A549 (cell line): Measurements from ENCODE around the gene CAND2. TPM values are rescaled to one million over a fixed set of nuclear protein-coding genes. Genes with fewer than 3 reads are reported as not detected.

Experiments used
- ATAC-seq, 2 experiments: fragments of 200-7000 bp in 1 of 2; fragments of >200 bp in 1 of 2; cut with Nextera tagmentation in 1 of 2; cut with Tn5 transposase in 1 of 2; 3 replicates each; pipeline versions ENCODE4 v1.8.0 to v1.9.1; 2018 to 2020; ENCODE audit warnings: mild to moderate bottlenecking in 1 of 2, moderate library complexity in 1 of 2
- CTCF ChIA-PET: fragments of 300-600 bp; sonication (Branson Sonifier 250); formaldehyde crosslinking; extraction: SDS; loops from one replicate; lab custom pipeline; 2021; ENCODE audit warnings: antibody characterized with exemption, inconsistent platforms; lab: Yijun Ruan, JAX
- POLR2A ChIA-PET: fragments of 350-600 bp; formaldehyde crosslinking; extraction: SDS; loops from one replicate; lab custom pipeline; 2021; ENCODE audit warnings: antibody characterized with exemption, inconsistent platforms; lab: Yijun Ruan, JAX
- DNase-seq, 2 experiments: peaks; one replicate each; pipeline versions ENCODE4 v3.0.0 to v3.0.0-alpha.2; 2011 to 2016; ENCODE audit warnings: low read depth in 1 of 2, low spot score in 1 of 2
- FAIRE-seq: peaks from 2 replicates; lab custom pipeline; 2011; peaks lifted over from hg19 to GRCh38; lab: Jason Lieb, UNC
- H3K27ac ChIP-seq, 2 experiments: fragments of >200 bp; sonication (Bioruptor Twin); formaldehyde crosslinking; 3 replicates each; pipeline ENCODE4 v1.5.1; 2016 to 2017
- H3K4me1 ChIP-seq: fragments of >200 bp; sonication (Bioruptor Twin); formaldehyde crosslinking; 3 replicates; pipeline ENCODE4 v1.6.1; 2016
- H3K4me2 ChIP-seq: fragments of >200 bp; sonication (Bioruptor Twin); formaldehyde crosslinking; 3 replicates; pipeline ENCODE4 v1.6.1; 2016
- H3K4me3 ChIP-seq: fragments of >200 bp; sonication (Bioruptor Twin); formaldehyde crosslinking; 3 replicates; pipeline ENCODE4 v1.5.1; 2016
- H3K9me3 ChIP-seq: fragments of >200 bp; sonication (Bioruptor Twin); formaldehyde crosslinking; 3 replicates; pipeline ENCODE4 v1.6.1; 2016
- EHF ChIP-seq: fragments of 250-450 bp; sonication (Bioruptor Pico); IDR thresholded peaks from 2 replicates; pipeline ENCODE4 v1.5.0; 2020; ENCODE audit warnings: mild to moderate bottlenecking
- ESRRA ChIP-seq: fragments of 150-350 bp; IDR thresholded peaks from 2 replicates; pipeline ENCODE4 v1.6.1; 2014; ENCODE audit warnings: mild to moderate bottlenecking, low read length, borderline replicate concordance
- MAZ ChIP-seq: fragments of 150-350 bp; IDR thresholded peaks from 2 replicates; pipeline ENCODE4 v1.6.1; 2014; ENCODE audit warnings: antibody characterized with exemption, low read depth, low read length, borderline replicate concordance
- PHF8 ChIP-seq: fragments of 200-600 bp; sonication (generic); IDR thresholded peaks from 2 replicates; pipeline ENCODE4 v1.6.1; 2016; ENCODE audit warnings: low read depth, mild to moderate bottlenecking, antibody characterized with exemption, moderate library complexity, borderline replicate concordance
- POLR2A ChIP-seq: IDR thresholded peaks from 2 replicates; pipeline ENCODE4 v1.6.1; 2012; ENCODE audit warnings: mild to moderate bottlenecking, low read length
- RAD21 ChIP-seq, 2 experiments: fragments of >200 bp in 1 of 2; sonication (Bioruptor Twin) in 1 of 2; formaldehyde crosslinking in 1 of 2; IDR thresholded peaks in 1 of 2; conservative IDR thresholded peaks in 1 of 2; 2 replicates in 1 of 2; 3 replicates in 1 of 2; pipeline ENCODE4 v1.6.1; 2012 to 2018; ENCODE audit warnings: inconsistent platforms in 1 of 2
- RARB ChIP-seq: fragments of 250-450 bp; sonication (Bioruptor Pico); IDR thresholded peaks from 2 replicates; pipeline ENCODE4 v1.8.0; 2021; ENCODE audit warnings: mild to moderate bottlenecking, moderate library complexity
- RNF2 ChIP-seq: fragments of 200-600 bp; sonication (generic); IDR thresholded peaks from 2 replicates; pipeline ENCODE4 v1.6.1; 2016; ENCODE audit warnings: low read depth, mild to moderate bottlenecking, antibody characterized with exemption, moderate library complexity, borderline replicate concordance
- SREBF2 ChIP-seq: fragments of 450-650 bp; IDR thresholded peaks from 2 replicates; pipeline ENCODE4 v1.6.1; 2014; ENCODE audit warnings: mild to moderate bottlenecking, moderate library complexity
- TFCP2L1 ChIP-seq: fragments of 250-450 bp; sonication (Bioruptor Pico); IDR thresholded peaks from 2 replicates; pipeline ENCODE4 v1.5.0; 2021; ENCODE audit warnings: mild to moderate bottlenecking
- ZC3H11A ChIP-seq: fragments of 450-650 bp; IDR thresholded peaks from 2 replicates; pipeline ENCODE4 v1.6.1; 2014; ENCODE audit warnings: antibody characterized with exemption, mild to moderate bottlenecking
- WGBS: methylation state at CpG from one replicate; pipeline ENCODE4 v1.1.6; 2017; ENCODE audit errors: missing lambda C conversion rate; 5-methylcytosine and 5-hydroxymethylcytosine counted together
- polyA plus RNA-seq, 4 experiments: library from polyadenylated mRNA; depleted of rRNA in 3 of 4; stranded (reverse); fragments of >200 nt; fragmentation: RNase III in 1 of 4; extraction: RNeasy Plus Mini Kit Qiagen cat#74134 plus additional on column Dnase treatment in 1 of 4; gene quantifications; 2 replicates in 3 of 4; 3 replicates in 1 of 4; pipeline ENCODE4 v1.2.3, GENCODE V29; 2011 to 2017
- TF ChIP-seq, protein P1 (sequence below): fragments of 250-450 bp; sonication (Bioruptor Pico); IDR thresholded peaks from 2 replicates; pipeline ENCODE4 v1.5.0; 2021; ENCODE audit warnings: mild to moderate bottlenecking, moderate library complexity, borderline replicate concordance
- TF ChIP-seq, protein P2 (sequence below): fragments of >200 bp; sonication (Bioruptor Twin); formaldehyde crosslinking; IDR thresholded peaks from 3 replicates; pipeline ENCODE4 v1.5.1; 2016
- TF ChIP-seq, protein P3 (sequence below): fragments of 250-450 bp; sonication (Bioruptor Pico); IDR thresholded peaks from 2 replicates; pipeline ENCODE4 v1.5.0; 2020; ENCODE audit warnings: low read depth, mild to moderate bottlenecking, moderate library complexity
- TF ChIP-seq, protein P4 (sequence below): fragments of 450-650 bp; IDR thresholded peaks from 2 replicates; pipeline ENCODE4 v1.6.1; 2014; ENCODE audit warnings: antibody characterized with exemption
- TF ChIP-seq, protein P5 (sequence below): IDR thresholded peaks from 2 replicates; pipeline ENCODE4 v1.6.1; 2012; ENCODE audit warnings: low read depth, borderline replicate concordance

Gene CAND2
- polyA plus RNA-seq, 2 of the 4 experiments (the other 2 are of a cell fraction): 0.72 to 0.84 TPM

DNA sequence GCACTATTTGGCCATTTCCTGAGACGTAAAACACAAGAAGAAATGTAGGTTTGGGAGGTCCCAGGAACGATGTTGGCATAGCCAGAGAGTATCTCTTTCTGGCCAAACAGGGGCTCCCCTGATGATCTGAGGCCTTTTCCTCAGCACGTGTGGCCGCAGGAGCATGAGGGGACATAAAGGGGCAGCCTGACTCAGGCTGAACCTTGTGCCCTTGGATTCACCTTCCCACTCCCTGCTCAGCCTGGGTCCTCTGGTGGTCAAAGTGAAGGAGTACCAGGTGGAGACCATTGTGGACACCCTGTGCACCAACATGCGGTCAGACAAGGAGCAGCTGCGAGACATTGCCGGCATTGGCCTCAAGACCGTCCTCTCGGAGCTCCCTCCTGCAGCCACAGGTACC lies 10.6 kb downstream of the CAND2 start:
- no peak for ATAC-seq
- DNase-seq: no peak
- WGBS: 87% methylated on average over 9 of the region's 9 CpGs
- no peak for FAIRE-seq
- POLR2A ChIA-PET: no interaction called here
- Histone ChIP-seq H3K4me3 (no peak overlapping the region), H3K27ac (no peak overlapping the region), H3K9me3 (no peaks in the 10 kb centered on the region), H3K4me1 (peaks cover 11% of the 10 kb centered on the region), H3K4me2 (no peak overlapping the region)
- TF ChIP-seq, protein P1, sequence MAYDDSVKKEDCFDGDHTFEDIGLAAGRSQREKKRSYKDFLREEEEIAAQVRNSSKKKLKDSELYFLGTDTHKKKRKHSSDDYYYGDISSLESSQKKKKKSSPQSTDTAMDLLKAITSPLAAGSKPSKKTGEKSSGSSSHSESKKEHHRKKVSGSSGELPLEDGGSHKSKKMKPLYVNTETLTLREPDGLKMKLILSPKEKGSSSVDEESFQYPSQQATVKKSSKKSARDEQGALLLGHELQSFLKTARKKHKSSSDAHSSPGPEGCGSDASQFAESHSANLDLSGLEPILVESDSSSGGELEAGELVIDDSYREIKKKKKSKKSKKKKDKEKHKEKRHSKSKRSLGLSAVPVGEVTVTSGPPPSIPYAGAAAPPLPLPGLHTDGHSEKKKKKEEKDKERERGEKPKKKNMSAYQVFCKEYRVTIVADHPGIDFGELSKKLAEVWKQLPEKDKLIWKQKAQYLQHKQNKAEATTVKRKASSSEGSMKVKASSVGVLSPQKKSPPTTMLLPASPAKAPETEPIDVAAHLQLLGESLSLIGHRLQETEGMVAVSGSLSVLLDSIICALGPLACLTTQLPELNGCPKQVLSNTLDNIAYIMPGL: no peak
- peak; percentile 60; the same call in 1 of the 2 replicates for TF ChIP-seq ESRRA
- 0 out of 5 replicates have a peak, but pooled peaks of 1 of the 2 experiments have one; percentile 1 for TF ChIP-seq RAD21 (conservative IDR thresholded peaks at IDR 0.05 in 1 of 2, IDR thresholded peaks at IDR 0.05 in 1 of 2)
- TF ChIP-seq EHF (CRISPR knock-in tag): no peak
- no peak for TF ChIP-seq MAZ
- CTCF ChIA-PET: interaction anchor here (0.7 to 9.9 kb wide), 9 partner anchors 8 to 99 kb away, joined by 3 to 113 read pairs (median 3); no protein-coding TSS in a partner anchor

DNA sequence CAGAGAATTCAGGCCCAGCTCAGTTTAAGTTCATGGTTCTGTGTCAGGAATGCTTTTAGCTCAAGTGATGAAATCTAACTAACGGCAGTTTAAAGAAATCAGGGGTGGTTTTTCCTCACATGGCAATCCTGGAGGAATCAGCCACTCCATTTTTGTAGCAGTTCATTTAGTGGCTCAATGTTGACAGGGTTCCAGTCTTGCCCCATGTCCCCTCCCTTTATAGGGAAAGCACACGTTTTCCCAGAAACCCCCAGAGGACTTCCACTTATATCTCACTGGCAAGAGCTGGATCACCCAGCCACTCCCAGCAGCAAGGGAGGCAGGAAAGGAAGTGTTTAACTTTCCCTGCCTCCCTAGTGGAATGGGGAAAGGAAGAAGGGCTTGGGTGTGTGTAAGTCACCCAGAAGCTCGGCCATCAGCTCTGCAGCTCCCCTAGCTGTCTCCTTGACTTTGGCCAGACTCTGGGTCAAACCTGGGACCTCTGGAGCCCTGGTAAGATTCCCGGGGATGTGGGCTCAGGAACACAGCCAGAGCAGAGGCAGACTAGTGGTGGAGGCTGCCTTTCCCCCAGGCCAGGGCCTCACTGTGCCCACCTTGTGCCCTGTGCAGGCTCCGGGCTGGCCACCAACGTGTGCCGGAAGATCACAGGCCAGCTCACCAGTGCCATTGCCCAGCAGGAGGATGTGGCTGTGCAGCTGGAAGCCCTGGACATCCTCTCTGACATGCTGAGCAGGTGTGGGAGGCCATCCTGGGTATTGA lies 11.3 kb downstream of the CAND2 start:
- ChIA-PET POLR2A (no interaction called here), CTCF (interaction anchor here (0.7 to 9.9 kb wide), 9 partner anchors 10 to 100 kb away, joined by 3 to 113 read pairs (median 4); partner anchors contain the start of gene RPL32)
- FAIRE-seq (no peak), DNase-seq (no peak), ATAC-seq (no peak)
- no peak overlapping the region for H3K4me2 ChIP-seq
- peaks cover 11% of the 10 kb centered on the region for H3K4me1 ChIP-seq
- H3K4me3 ChIP-seq: no peak overlapping the region
- WGBS: 68% methylated on average over 4 of the region's 7 CpGs
- H3K27ac ChIP-seq: no peak overlapping the region
- H3K9me3 ChIP-seq: no peaks in the 10 kb centered on the region
- TF ChIP-seq PHF8 (no peak), RARB (CRISPR knock-in tag) (no peak), TFCP2L1 (no peak), RNF2 (no peak), ZC3H11A (no peak), POLR2A (no peak), SREBF2 (no peak)
- TF ChIP-seq, protein P2, sequence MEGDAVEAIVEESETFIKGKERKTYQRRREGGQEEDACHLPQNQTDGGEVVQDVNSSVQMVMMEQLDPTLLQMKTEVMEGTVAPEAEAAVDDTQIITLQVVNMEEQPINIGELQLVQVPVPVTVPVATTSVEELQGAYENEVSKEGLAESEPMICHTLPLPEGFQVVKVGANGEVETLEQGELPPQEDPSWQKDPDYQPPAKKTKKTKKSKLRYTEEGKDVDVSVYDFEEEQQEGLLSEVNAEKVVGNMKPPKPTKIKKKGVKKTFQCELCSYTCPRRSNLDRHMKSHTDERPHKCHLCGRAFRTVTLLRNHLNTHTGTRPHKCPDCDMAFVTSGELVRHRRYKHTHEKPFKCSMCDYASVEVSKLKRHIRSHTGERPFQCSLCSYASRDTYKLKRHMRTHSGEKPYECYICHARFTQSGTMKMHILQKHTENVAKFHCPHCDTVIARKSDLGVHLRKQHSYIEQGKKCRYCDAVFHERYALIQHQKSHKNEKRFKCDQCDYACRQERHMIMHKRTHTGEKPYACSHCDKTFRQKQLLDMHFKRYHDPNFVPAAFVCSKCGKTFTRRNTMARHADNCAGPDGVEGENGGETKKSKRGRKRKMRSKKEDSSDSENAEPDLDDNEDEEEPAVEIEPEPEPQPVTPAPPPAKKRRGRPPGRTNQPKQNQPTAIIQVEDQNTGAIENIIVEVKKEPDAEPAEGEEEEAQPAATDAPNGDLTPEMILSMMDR: no peak
- TF ChIP-seq, protein P3, sequence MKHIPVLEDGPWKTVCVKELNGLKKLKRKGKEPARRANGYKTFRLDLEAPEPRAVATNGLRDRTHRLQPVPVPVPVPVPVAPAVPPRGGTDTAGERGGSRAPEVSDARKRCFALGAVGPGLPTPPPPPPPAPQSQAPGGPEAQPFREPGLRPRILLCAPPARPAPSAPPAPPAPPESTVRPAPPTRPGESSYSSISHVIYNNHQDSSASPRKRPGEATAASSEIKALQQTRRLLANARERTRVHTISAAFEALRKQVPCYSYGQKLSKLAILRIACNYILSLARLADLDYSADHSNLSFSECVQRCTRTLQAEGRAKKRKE (CRISPR knock-in tag): no peak
- TF ChIP-seq, protein P4, sequence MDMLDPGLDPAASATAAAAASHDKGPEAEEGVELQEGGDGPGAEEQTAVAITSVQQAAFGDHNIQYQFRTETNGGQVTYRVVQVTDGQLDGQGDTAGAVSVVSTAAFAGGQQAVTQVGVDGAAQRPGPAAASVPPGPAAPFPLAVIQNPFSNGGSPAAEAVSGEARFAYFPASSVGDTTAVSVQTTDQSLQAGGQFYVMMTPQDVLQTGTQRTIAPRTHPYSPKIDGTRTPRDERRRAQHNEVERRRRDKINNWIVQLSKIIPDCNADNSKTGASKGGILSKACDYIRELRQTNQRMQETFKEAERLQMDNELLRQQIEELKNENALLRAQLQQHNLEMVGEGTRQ: no peak
- TF ChIP-seq, protein P5, sequence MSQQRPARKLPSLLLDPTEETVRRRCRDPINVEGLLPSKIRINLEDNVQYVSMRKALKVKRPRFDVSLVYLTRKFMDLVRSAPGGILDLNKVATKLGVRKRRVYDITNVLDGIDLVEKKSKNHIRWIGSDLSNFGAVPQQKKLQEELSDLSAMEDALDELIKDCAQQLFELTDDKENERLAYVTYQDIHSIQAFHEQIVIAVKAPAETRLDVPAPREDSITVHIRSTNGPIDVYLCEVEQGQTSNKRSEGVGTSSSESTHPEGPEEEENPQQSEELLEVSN: no peak
